HCT116 (cell line): ENCODE results near the gene SENP1.

Source experiments
- EZH2 ChIP-seq: fragments of 200-600 bp; sonication (generic); IDR thresholded peaks from 2 replicates; pipeline ENCODE4 v1.6.1; 2017; ENCODE audit warnings: antibody characterized with exemption, mixed run types
- EZH2phosphoT487 ChIP-seq: fragments of 200-600 bp; IDR thresholded peaks from 2 replicates; pipeline ENCODE4 v1.6.1; 2018; ENCODE audit warnings: antibody characterized with exemption, borderline replicate concordance
- POLR2A ChIP-seq: IDR thresholded peaks from 2 replicates; pipeline ENCODE4 v1.7.0; 2011; ENCODE audit warnings: borderline replicate concordance; ENCODE audit not compliant: insufficient read depth, insufficient read length; ENCODE audit errors: extremely low read depth
- POLR2AphosphoS5 ChIP-seq: IDR thresholded peaks from 2 replicates; pipeline ENCODE4 v1.6.1; 2011; ENCODE audit warnings: mild to moderate bottlenecking, low read depth, low read length, moderate library complexity
- RAD21 ChIP-seq: IDR thresholded peaks from 2 replicates; pipeline ENCODE4 v1.6.1; 2012; ENCODE audit warnings: low read depth, mild to moderate bottlenecking
- SIN3A ChIP-seq: IDR thresholded peaks from 2 replicates; pipeline ENCODE4 v1.6.1; 2012; ENCODE audit warnings: low read depth
- SP1 ChIP-seq: IDR thresholded peaks from 2 replicates; pipeline ENCODE4 v1.6.1; 2012; ENCODE audit warnings: low read depth
- ZNF274 ChIP-seq: fragments of 200-500 bp; sonication (Bioruptor generic); IDR thresholded peaks from 2 replicates; pipeline ENCODE4 v1.6.1; 2014; ENCODE audit warnings: mild to moderate bottlenecking, low read depth, low read length, inconsistent platforms
- TF ChIP-seq, protein P1 (sequence below): IDR thresholded peaks from 2 replicates; pipeline ENCODE4 v1.6.1; 2012; ENCODE audit warnings: low read depth
- TF ChIP-seq, protein P2 (sequence below): IDR thresholded peaks from 2 replicates; pipeline ENCODE4 v1.6.1; 2012
- TF ChIP-seq, protein P3 (sequence below), 3 experiments: fragments of 200-600 bp in 1 of 3; sonication (generic) in 1 of 3; IDR thresholded peaks in 2 of 3; conservative IDR thresholded peaks in 1 of 3; 2 replicates each; pipeline ENCODE4 v1.5.1; 2012 to 2017; ENCODE audit warnings: low read depth in 2 of 3, low read length in 2 of 3, antibody characterized with exemption in 1 of 3, borderline replicate concordance in 1 of 3, control low read depth in 1 of 3, mild to moderate bottlenecking in 1 of 3, mixed read lengths in 1 of 3, mixed run types in 1 of 3, moderate library complexity in 1 of 3; ENCODE audit not compliant: insufficient read depth in 1 of 3
- TF ChIP-seq, protein P4 (sequence below): IDR thresholded peaks from 2 replicates; pipeline ENCODE4 v1.6.1; 2012

GRCh38 chr12:48037267-48037915, 68.5 kb downstream of the SENP1 start:
- TF ChIP-seq, protein P1, sequence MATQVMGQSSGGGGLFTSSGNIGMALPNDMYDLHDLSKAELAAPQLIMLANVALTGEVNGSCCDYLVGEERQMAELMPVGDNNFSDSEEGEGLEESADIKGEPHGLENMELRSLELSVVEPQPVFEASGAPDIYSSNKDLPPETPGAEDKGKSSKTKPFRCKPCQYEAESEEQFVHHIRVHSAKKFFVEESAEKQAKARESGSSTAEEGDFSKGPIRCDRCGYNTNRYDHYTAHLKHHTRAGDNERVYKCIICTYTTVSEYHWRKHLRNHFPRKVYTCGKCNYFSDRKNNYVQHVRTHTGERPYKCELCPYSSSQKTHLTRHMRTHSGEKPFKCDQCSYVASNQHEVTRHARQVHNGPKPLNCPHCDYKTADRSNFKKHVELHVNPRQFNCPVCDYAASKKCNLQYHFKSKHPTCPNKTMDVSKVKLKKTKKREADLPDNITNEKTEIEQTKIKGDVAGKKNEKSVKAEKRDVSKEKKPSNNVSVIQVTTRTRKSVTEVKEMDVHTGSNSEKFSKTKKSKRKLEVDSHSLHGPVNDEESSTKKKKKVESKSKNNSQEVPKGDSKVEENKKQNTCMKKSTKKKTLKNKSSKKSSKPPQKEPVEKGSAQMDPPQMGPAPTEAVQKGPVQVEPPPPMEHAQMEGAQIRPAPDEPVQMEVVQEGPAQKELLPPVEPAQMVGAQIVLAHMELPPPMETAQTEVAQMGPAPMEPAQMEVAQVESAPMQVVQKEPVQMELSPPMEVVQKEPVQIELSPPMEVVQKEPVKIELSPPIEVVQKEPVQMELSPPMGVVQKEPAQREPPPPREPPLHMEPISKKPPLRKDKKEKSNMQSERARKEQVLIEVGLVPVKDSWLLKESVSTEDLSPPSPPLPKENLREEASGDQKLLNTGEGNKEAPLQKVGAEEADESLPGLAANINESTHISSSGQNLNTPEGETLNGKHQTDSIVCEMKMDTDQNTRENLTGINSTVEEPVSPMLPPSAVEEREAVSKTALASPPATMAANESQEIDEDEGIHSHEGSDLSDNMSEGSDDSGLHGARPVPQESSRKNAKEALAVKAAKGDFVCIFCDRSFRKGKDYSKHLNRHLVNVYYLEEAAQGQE: no peak
- TF ChIP-seq POLR2A (no peak), POLR2AphosphoS5 (no peak), EZH2 (no peak), RAD21 (no peak), ZNF274 (no peak), EZH2phosphoT487 (no peak), SIN3A (no peak), SP1 (no peak)
- TF ChIP-seq, protein P2, sequence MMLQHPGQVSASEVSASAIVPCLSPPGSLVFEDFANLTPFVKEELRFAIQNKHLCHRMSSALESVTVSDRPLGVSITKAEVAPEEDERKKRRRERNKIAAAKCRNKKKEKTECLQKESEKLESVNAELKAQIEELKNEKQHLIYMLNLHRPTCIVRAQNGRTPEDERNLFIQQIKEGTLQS: no peak
- TF ChIP-seq, protein P3, sequence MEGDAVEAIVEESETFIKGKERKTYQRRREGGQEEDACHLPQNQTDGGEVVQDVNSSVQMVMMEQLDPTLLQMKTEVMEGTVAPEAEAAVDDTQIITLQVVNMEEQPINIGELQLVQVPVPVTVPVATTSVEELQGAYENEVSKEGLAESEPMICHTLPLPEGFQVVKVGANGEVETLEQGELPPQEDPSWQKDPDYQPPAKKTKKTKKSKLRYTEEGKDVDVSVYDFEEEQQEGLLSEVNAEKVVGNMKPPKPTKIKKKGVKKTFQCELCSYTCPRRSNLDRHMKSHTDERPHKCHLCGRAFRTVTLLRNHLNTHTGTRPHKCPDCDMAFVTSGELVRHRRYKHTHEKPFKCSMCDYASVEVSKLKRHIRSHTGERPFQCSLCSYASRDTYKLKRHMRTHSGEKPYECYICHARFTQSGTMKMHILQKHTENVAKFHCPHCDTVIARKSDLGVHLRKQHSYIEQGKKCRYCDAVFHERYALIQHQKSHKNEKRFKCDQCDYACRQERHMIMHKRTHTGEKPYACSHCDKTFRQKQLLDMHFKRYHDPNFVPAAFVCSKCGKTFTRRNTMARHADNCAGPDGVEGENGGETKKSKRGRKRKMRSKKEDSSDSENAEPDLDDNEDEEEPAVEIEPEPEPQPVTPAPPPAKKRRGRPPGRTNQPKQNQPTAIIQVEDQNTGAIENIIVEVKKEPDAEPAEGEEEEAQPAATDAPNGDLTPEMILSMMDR (IDR thresholded peaks at IDR 0.05 in 2 of 3, conservative IDR thresholded peaks at IDR 0.05 in 1 of 3; ENCODE audit: borderline replicate concordance in 1 of 3, insufficient read depth in 1 of 3, low read depth in 2 of 3, low read length in 2 of 3): no peak
- TF ChIP-seq, protein P4, sequence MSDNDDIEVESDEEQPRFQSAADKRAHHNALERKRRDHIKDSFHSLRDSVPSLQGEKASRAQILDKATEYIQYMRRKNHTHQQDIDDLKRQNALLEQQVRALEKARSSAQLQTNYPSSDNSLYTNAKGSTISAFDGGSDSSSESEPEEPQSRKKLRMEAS: no peak
